ENCODE results near the gene SPTBN1.
A peak's percentile ranks its signal among the peaks of the same experiment; 100 is the strongest.

SPTBN1 gene

DNA sequence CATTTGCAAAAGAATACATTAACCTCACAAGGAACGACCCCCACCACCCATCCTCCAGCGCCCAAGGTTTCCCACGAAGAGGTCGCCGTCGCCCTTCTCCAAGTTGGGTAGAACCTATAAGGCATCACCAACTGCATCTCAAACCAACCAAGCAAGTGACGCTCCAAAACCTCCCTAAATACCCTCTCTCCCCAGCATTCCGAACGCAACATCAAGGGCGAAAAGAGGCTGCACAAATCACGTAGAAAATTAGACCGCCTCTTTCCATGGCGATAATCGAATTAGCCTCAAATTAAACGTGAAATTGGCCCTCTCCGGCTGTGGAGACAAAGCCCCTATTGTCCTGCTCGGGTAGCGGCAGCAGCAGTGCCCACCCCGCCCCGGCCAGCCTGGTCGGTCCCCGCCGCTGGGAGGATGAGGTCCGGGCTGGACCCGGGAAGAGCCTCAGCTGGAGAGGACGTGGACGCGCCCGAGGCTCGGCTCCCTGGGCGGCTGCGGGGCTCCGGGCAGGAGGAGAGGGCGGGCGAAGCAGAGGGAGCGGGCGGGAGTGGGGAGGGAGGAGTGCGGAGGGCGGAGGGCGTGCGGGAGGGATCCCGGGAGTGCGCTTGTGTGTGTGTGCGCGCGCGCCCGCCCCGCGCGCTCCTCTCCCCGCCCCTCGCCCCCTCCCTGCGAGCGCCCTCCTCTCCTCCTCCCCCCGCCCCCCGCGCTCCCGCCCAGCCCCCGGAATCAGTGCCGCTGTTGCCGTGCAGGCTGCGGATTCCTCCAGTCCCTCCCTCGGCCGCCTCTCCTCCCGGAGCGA, at the start of gene SPTBN1:
TSS of gene SPTBN1 (plus strand) at position 765 of the 799 bp plus-strand sequence. CDS start 70,092 bp downstream, outside the sequence.
- DNase-seq (ENCODE audit: low spot score) = peak; percentile 94

DNA sequence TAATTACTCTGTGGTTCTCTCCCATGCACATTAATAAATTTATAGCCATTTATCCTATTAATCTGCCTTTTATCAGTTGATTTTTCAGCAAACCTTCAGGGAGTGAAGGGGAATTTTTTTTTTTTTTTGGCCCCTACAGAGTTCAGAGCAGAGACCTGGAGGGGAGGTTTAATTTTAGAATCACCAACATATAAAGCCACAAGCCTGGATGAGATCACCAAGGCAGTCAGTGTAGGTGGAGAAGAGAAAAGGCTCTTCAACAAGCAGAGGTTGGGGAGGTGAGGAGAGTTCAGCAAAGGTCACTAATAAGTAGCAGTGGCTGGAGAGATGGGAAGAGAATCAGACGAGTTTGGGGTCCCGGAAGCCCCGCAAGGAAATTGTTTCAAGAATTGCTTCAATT, 48.4 kb upstream of the SPTBN1 start:
- no peak for DNase-seq (ENCODE audit: low spot score)

DNA sequence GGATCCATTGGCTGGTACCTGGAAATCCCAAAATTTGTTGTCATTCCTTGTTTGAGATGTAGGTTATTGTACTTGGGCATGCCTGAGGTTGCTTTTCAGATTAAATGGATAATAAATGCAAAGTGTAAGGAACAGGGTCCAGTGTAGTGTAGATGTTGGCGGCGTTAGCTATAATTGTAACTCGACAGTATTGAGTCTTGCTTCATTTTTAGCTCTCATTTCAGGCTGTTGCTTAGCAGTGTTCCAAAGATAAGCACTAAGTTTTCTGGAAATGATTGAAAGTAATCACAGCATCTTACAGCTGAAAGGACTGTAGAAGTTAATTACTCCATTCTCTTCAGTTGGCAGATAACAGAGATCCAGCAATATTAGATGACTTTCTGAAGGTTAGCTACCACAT, 47.8 kb upstream of the SPTBN1 start:
- no peak for DNase-seq (ENCODE audit: low spot score)

DNA sequence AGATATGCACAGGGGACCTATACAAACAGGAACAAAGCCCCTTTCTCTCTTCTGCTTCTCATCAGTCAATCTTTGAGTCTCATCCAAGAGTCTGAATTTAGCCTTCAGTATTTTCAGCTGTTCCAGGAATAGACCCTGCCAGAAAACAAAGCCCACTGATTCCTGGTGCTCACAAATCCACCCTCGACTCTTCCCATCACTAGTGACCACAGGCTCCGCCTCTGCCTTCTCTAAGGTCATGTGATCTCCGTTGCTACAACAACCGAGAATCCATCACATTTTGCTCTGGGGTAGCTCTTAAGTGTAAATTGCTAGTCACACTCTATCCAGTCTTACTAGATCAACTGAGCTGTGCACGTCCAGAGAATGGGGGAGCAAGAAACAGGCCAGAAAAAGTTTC, 46.4 kb upstream of the SPTBN1 start:
- DNase-seq (ENCODE audit: low spot score) = peak; percentile 84

DNA sequence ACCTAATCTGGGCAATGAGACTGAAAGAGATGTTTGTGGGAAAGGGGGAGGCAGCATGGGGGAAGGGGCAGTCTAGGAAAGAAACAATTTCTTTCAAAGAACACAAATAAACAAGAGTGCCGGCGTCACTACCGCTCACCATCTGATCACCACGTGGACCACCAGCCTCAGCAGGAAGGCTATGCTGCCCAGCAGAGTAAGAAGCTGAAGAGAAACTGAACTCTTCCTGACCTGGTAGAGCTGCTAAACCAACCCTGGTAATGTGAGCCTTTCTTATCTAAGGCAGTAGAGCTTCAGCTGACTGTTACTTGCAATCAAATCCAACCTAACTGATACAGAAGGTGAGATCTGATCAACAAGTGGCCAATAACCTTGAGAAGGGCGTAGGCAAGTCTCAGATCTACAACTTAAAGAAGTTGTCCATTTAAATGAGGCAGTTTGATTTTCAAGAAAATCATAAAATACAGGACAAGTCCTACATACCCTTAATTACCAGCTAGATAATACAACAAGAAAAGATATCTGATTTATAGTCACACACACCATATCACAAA, 44.2 kb upstream of the SPTBN1 start:
- DNase-seq (ENCODE audit: low spot score) = no peak

DNA sequence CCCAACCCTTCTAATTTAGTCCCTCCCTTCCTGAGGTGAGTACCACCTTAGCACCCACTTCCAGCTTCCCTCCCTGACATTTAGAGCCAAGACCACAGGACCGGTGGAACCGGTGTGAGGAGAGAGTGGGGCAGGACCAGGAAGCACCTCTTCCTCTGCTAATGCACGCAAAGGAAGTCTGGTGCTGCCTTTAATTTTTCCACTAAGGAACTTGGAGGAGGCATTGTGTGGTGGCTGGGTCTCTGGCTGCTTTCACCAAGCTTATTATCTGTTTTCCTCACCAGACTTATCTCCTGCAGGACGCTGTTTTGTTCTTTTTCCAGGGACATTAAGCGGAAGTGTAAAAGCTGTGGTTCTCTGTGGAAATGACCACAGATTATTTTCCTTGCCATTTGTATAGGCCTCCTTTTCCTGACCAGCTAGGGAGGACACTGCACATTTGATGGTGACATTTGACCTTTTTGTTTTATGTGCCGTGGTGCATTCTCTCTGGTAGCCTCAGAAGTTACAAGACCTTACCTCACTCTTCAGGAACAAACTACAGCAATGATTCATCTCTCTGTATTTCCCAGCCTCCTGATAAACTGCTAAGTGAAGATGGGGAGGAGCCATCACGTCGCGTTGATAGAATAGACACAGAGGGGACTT, 39.8 kb upstream of the SPTBN1 start:
- no peak for DNase-seq (ENCODE audit: low spot score)

DNA sequence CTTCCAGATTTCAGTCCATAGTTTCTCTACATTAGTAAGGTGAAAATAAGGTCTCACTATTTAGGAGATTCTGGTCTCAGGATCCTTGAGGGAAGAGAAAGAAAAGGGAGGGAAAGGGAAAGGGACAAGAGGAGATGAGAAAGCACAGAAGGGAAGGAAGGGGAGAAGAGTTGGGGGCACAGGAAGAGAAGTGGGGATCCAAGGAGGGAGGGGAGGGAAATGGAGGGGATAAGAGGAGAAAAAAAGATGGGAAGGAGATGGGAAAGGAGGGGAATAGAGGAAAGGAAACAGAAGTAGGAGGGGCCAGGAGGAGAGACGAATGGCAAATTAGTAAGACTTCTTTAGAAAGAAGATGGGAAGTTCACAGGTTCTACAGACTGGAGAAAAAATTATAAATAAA, 39.2 kb upstream of the SPTBN1 start:
- DNase-seq (ENCODE audit: low spot score) = no peak

DNA sequence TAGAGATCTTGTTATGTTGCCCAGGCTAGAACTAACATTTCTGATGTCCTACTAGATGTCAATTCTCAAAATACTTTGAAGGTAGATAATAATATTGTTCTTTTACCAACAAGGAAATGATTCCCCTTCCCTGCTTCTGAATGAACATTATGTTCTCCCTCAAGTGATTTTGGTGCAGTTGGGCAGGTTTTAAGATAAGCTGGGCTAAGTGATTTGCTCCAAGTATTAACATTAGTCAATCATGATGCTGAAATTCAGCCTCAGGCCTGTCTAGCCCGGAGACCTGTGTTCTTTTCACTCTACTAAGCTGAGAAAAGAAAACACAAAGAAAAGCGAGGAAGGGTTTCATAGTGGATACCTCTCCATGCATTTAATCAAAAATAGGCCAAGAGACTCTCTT, 38.5 kb upstream of the SPTBN1 start:
- no peak for DNase-seq (ENCODE audit: low spot score)

DNA sequence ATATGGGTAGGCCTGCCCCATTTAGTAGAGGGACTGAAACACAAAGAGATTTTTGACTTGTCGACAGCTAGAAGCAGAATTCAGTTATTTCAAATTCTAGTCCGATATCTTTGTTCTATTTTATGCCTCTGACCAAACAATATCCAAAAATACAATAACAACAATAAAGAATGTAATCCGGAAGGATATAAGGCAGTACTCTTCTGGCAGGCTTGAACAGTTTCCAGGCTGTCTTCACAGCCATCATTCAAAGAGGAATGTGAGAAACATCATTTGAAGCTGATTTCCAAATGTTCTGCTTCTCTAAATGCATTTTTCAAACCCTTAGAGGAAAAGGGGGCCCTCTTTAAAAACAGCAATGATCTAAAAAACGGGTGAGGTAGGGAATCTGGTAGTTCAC, 36.7 kb upstream of the SPTBN1 start:
- no peak for DNase-seq (ENCODE audit: low spot score)

DNA sequence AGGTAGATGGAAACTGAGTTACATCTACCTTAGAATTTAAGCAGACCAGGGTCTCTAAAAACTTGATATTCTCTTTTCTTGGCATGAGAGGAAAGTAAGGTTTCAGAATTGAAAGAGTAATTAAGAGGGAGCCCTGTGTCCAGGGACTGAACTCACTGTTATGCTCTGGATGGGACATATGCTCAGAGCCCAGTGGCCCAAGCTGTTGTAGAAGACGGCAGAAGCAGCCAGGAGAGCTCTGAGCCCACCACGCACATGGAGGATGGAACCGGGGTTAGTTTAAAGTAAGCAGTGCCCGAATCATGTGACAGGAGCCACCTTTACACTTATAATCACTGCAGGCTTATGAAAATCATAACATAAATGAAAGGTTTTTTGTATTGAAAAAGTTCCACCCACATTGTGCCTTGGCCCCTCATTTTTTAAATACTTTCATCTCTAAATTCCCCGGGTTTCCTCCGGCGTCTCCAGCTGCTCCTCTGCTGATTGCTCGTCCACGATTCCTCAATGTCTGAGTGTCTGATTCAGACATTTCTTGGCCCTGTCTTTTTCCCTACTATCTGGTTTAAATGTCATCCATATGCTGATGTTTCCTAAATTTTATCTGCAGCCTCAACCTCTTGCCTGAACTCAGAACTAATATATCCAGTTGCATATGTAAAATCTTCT, 36.1 kb upstream of the SPTBN1 start:
- no peak for DNase-seq (ENCODE audit: low spot score)

DNA sequence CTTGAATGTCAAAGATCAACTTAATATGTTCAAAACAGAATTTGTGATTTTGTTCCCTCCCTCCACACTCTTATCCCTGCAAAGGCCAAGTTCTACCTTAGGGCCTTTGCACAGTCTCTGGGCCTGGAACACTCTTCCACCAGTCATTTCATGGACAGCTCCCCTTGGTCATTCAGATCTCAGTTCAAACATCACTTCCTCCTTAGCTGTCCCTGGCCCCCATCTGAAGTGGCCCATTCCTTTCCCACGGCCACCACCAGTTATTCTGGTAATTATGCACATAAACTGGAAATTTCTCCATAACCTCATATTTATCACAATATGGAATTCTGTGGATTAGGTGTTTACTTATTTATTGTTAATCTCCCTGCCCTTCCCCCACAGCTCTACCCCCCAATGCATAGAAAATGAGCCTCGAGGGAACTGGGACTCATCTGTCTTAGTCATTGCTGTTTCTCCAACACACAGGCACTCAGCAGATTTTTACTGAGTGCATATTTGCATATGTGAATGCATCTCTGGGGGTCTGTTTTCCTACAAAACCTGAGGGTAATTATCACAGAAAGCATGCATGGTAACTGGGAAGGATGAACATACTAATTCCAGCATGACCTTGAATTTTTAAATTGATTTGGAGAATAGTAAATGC, 35.5 kb upstream of the SPTBN1 start:
- DNase-seq (ENCODE audit: low spot score) = no peak

DNA sequence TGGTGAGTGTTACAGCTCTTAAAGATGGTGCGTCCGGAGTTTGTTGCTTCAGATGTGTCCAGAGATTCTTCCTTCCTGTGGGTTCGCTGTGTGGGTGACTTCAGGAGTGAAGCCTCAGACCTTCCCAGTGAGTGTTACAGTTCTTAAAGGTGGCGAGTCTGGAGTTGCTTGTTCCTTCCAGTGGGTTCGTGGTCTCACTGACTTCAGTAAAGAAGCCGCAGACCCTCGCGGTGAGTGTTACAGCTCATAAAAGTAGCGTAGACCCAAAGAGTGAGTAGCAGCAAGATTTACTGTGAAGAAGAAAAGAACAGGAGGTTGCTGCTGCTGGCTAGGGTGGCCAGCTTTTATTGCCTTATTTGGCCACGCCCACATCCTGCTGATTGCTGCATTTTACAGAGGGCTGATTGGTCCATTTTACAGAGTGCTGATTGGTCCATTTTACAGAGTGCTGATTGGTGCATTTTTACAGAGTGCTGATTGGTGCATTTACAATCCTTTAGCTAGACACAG, 34.0 kb upstream of the SPTBN1 start:
- DNase-seq (ENCODE audit: low spot score) = no peak

DNA sequence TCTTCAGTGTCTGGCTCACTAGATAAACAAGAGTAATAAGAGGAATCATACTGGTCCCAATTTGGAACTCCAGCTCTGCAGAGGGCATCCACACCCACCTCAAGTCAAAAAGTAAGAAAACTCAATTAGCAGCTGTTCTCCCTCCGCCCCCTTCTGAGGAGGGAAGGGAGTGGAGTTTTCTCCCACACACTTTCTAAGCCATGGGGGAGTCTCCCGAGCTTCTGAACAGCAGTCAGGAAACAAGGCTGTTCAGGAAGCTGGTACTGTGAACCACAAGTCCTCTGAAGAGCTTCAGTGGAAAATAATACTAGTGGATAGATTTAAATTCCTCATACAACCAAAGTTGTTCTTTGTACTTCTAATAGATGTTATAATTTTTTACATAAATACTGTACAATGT, 32.9 kb upstream of the SPTBN1 start:
- DNase-seq (ENCODE audit: low spot score) = no peak

DNA sequence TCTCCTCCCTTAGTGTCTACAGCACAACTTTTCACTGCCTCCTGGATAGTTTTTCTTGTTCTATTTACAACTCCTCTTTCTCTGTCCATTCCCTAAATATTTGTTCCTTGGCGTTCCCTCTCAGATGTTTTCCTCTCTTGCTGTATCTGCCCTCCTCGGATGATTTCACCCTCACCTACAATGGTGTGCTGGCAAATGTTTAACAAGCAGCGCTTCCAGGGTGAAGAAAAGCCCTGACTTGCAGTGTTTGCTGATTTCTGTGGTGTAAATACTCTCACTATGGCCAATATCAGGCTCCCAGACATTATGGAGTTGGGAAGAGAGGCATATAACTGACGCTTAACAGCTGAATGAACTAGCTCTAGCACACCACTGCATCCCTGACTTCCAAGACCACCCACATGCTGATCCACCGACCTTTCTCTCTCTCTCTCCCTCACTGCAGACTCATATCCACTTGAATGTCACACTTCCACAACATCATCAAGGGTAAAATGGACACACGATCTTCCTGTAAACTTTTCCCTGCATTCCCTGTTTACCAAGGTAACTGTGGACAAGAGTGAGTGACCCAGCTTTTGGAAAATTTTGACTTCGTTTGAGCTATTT, 31.5 kb upstream of the SPTBN1 start:
- no peak for DNase-seq (ENCODE audit: low spot score)

DNA sequence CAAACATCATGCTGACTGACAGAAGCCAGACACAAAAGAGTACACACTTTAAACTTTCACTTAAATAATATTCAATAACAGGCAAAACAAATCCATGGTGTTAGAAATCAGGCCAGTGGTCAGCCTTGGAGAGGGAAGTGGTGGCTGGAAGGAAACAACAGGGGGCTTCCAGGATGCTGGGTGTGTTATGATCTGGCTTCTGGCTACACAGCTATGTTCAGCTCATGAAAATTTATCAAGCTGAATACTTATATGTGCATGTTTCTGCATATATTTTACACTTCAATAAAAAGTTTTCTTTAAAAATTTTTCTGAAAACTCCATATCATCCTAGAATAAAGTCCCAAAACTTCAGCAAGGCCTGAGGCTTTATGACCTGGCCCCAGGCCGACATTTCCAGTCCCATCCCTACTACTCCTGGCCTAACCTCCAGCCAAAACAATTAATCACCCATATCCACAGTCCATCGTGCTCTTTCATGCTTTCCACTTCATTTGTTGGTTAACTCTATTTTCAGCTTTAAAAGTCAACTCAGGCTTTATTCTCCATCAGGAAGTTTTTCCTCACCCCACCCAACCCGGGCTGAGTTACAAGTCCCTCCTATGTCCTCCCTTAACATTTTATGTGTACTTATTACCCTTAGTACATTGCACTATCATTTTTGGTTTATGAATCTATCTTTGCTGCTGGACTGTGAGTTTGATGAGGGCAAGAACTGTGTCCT, 27.9 kb upstream of the SPTBN1 start:
- no peak for DNase-seq (ENCODE audit: low spot score)

DNA sequence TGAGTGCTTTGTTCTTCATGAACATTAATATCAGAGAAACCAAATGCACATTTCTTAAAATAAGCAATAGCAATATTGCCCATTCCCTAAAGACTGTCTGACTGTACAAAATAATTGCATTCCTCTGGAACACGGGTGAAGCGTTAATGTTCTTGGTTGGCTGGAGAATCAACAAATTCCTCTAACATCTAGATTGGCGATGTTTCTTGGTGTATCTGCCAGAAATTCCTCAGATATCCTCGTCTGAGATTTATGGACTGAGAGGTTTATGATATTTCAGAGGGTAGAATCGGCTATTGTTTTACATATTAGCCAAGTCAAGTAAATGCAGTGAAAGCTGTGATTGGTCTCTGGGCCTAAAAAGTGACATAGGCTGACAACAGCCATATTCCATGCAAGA, 27.1 kb upstream of the SPTBN1 start:
- DNase-seq (ENCODE audit: low spot score) = no peak

DNA sequence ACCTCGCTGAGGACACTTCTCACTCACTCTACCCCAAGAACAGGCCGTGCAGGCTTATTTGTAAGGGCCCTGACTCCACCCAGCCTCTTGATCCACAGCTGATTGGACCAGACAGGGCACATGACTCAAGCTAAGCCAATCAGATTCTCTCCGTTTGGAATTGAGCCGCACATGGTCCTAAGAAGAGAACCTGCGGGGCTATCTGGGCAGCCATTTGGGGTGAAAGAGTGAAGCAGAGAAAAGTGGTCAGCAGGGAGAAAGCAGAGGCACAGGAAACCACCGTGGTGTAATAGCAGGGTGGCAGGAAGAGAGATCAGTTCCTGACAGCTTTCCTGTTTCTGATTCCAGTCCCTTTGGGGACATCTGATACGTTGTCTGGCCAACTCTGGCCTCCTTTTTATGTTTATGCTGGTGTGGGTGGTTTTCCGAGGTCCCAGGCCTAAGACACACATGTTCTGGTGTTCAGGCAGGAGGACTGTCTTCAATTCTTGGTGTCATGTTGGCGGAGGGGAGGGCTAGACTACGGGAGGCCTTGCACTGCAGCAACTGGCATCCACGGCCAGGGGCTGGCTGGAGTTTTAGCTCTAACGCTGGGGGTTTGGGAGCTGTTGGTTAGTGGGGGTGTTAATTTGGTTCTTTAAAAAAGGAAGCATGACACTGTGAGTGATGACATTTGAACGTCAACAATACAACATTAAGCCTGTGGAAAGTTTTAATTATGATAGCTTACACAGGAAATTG, 26.1 kb upstream of the SPTBN1 start:
- DNase-seq (ENCODE audit: low spot score) = no peak

DNA sequence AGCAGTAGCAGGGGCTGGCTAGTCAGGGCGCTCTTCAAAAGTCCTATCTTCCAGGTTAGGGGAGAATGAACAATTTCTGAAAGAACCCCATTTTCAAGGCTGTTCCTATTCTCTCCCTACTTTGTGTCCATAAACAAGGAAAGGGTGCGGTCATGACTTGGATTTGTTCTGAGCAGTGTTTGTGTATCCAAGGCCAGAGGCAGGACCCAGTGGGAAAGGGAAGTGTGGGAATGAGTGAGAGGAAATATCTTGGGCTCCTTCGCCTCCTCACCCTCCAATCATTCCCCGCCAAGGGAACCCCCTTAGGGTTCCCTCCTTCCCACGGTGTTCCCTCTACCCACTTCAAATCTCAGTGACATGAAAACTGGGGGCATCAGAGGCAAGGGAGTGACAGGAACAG, 25.5 kb upstream of the SPTBN1 start:
- no peak for DNase-seq (ENCODE audit: low spot score)

DNA sequence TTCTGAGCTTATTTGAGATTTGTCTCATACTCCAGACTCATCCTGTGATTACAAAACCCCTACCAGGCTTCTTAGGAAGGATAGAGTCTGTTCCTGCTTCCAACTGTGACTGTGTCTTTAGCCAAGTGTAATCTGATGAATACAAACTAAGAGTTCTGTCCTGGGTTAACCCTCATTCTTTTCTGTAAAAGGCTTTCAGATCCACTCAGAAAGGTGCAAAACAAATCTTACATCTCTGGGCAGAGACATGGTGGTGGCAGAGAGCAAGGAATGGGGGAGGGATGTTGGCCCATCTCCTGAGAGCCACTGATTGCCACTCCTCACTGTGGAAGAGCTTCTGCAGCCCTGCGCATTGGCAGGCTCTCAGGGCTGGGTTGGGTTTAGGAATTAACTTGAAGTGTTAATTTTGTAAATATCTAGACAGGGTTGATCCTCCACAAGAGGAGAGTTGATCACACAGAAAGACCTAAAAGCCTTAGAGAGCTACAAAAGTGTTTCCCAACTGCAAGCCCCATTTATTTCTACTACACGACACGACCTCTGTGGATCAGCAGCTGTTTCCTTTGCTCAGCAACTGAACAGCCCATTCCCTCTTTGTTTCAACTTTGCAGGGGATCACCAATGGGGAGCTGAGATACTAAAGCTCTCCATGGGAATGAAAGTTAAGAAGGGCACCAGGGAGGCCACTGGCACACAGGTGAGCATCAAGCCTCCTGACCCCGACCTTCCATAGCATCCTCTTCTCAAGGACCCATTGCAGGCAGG, 23.7 kb upstream of the SPTBN1 start:
- peak; percentile 51 for DNase-seq (ENCODE audit: low spot score)

DNA sequence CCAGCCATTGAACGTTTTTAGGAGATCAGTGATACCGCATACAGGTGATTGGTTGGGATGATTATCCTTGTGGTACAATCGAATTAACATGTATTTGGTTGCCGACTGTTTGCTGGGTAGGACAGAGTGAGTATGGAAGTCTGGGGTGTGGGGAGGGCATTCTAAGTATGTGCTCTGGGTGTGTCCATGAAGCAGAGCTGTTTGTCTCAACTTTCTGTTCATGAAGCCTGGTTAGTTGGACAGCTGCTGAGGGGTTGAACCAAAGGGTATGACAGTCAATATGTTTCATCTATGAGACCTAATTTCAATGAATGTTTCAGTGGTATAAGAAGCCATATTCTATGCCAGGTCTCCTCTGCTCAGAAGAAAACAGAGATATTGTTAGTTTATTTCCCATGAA, 21.9 kb upstream of the SPTBN1 start:
- DNase-seq (ENCODE audit: low spot score) = no peak
